Epithelial cell of esophagus (primary cell): ENCODE data around the gene ZC2HC1C.

ENCODE experiments used
- DNase-seq: peaks from one replicate; pipeline ENCODE4 v3.0.0; 2010; ENCODE audit warnings: low read depth
- H3K4me3 ChIP-seq: 2 replicates; pipeline ENCODE4 v1.5.1; 2011; ENCODE audit warnings: mild to moderate bottlenecking, low read length, control low read depth
- CTCF ChIP-seq: IDR thresholded peaks from 2 replicates; pipeline ENCODE4 v1.5.1; 2011; ENCODE audit warnings: low read depth, mild to moderate bottlenecking, low read length, control low read depth, inconsistent platforms; ENCODE audit not compliant: insufficient read depth; ENCODE audit errors: missing control alignments

Gene ZC2HC1C

GRCh38 chr14:75077794-75078193 lies 8.4 kb downstream of the ZC2HC1C start:
- no peak for DNase-seq
- TF ChIP-seq CTCF, result no peak
- H3K4me3 ChIP-seq, result no peak overlapping the region

GRCh38 chr14:75079521-75079920 lies 10.1 kb downstream of the ZC2HC1C start:
- no peak overlapping the region for H3K4me3 ChIP-seq
- peak; percentile 36 for DNase-seq
- no peak for TF ChIP-seq CTCF

GRCh38 chr14:75081660-75082229 lies 12.3 kb downstream of the ZC2HC1C start:
- DNase-seq, result no peak
- no peak overlapping the region for H3K4me3 ChIP-seq
- TF ChIP-seq CTCF, result no peak

- DNase-seq, result no peak
- no peak overlapping the region for H3K4me3 ChIP-seq
- TF ChIP-seq CTCF, result no peak
Measured at GRCh38 chr14:75083271-75083670, 13.8 kb downstream of the ZC2HC1C start.

- peak; percentile 60 for DNase-seq
- peak; percentile 60 for TF ChIP-seq CTCF
- no peak overlapping the region for H3K4me3 ChIP-seq
Measured at GRCh38 chr14:75084513-75084912, 15.1 kb downstream of the ZC2HC1C start.

- no peak for TF ChIP-seq CTCF
- no peak overlapping the region for H3K4me3 ChIP-seq
- no peak for DNase-seq
Measured at GRCh38 chr14:75088153-75088552, 18.7 kb downstream of the ZC2HC1C start.
